Vagina (tissue), 2 donors: ENCODE measurements around the gene ARID3A. TPM values are rescaled to one million over a fixed set of nuclear protein-coding genes. Genes with fewer than 3 reads are reported as not detected.

Source experiments
- DNase-seq, 2 donors: peaks; one replicate each; pipeline ENCODE4 v3.0.0-alpha.2; 2017; ENCODE audit errors: extremely low spot score in 2 of 2
- H3K27ac ChIP-seq: fragments of 200-600 bp; sonication (generic); one replicate; pipeline ENCODE4 v1.5.1; 2019
- H3K27me3 ChIP-seq: fragments of 200-600 bp; sonication (generic); one replicate; pipeline ENCODE4 v1.5.1; 2019
- H3K36me3 ChIP-seq, 2 donors: fragments of 200-600 bp; sonication (generic); one replicate each; pipeline ENCODE4 v1.5.1; 2017 to 2019
- H3K4me1 ChIP-seq: fragments of 200-600 bp; sonication (generic); one replicate; pipeline ENCODE4 v1.5.1; 2019
- H3K4me3 ChIP-seq, 2 donors: fragments of 200-600 bp; sonication (generic); 1 replicate in 1 of 2; 2 replicates in 1 of 2; pipeline ENCODE4 v1.5.1; 2016 to 2019
- H3K9me3 ChIP-seq: fragments of 200-600 bp; sonication (generic); one replicate; pipeline ENCODE4 v1.5.1; 2019
- POLR2A ChIP-seq, 2 donors: fragments of 450-650 bp; IDR thresholded peaks; one replicate each; pipeline ENCODE4 v1.6.1; 2017; ENCODE audit warnings: antibody characterized with exemption in 2 of 2, mild to moderate bottlenecking in 2 of 2, moderate library complexity in 2 of 2
- POLR2AphosphoS5 ChIP-seq, 2 donors: sonication (generic); formaldehyde crosslinking; IDR thresholded peaks; one replicate each; pipeline ENCODE4 v1.9.0; 2017; ENCODE audit warnings: antibody characterized with exemption in 2 of 2, mild to moderate bottlenecking in 2 of 2, low read depth in 1 of 2; ENCODE audit not compliant: insufficient read depth in 1 of 2
- intact Hi-C: fragments of 100-400 bp; cut with DNase I; formaldehyde crosslinking; loops from one replicate; pipeline ENCODE4 v1.15.1; 2023
- total RNA-seq: library from RNA; depleted of rRNA; stranded (reverse); fragments of >200 nt; gene quantifications from one replicate; pipeline ENCODE4 v1.2.3, GENCODE V29; 2016
- TF ChIP-seq, protein P1 (sequence below), 3 experiments: fragments of 450-650 bp in 2 of 3; fragments of 200-600 bp in 1 of 3; sonication (generic) in 1 of 3; IDR thresholded peaks; one replicate each; pipeline ENCODE4 v1.5.1; 2017 to 2019; ENCODE audit warnings: antibody characterized with exemption in 3 of 3, mild to moderate bottlenecking in 2 of 3, moderate library complexity in 2 of 3

ARID3A gene
- total RNA-seq, 1 donor from 2014 or later = 10.3 TPM

DNA sequence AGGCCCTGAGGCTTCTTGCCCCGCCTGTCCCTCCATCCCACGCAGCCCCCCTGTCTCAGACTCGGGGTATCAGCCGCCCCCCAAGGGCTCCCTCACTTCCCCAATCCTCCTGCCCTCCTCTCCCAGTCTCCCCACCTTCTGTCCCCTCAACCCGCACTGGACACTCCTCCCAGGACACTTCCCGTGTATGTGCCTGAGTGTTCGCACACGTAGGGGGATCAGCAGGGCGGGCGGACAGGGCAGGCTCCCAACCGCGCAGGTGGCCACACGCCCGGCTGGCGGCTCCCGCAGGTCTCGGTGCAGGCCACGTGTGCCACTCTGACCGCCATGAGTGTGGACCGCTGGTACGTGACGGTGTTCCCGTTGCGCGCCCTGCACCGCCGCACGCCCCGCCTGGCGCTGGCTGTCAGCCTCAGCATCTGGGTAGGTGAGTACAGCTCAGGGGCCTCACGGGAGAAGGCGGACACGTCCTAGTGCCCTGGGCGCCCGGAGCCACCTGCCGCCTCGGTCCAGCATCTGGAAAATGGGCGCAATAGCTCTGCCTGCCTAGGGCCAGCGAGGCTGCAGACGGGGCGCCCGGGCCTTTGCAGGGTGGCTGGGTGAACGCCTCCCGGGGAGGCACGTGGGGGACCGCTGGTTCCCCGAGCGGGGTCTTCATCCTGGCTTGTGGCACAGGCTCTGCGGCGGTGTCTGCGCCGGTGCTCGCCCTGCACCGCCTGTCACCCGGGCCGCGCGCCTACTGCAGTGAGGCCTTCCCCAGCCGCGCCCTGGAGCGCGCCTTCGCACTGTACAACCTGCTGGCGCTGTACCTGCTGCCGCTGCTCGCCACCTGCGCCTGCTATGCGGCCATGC, 6.4 kb upstream of the ARID3A start:
- TF ChIP-seq POLR2AphosphoS5 (IDR thresholded peaks at IDR 0.05; ENCODE audit: insufficient read depth in 1 of 2, low read depth in 1 of 2) (no peak), POLR2A (IDR thresholded peaks at IDR 0.05) (no peak)
- TF ChIP-seq, protein P1, sequence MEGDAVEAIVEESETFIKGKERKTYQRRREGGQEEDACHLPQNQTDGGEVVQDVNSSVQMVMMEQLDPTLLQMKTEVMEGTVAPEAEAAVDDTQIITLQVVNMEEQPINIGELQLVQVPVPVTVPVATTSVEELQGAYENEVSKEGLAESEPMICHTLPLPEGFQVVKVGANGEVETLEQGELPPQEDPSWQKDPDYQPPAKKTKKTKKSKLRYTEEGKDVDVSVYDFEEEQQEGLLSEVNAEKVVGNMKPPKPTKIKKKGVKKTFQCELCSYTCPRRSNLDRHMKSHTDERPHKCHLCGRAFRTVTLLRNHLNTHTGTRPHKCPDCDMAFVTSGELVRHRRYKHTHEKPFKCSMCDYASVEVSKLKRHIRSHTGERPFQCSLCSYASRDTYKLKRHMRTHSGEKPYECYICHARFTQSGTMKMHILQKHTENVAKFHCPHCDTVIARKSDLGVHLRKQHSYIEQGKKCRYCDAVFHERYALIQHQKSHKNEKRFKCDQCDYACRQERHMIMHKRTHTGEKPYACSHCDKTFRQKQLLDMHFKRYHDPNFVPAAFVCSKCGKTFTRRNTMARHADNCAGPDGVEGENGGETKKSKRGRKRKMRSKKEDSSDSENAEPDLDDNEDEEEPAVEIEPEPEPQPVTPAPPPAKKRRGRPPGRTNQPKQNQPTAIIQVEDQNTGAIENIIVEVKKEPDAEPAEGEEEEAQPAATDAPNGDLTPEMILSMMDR (IDR thresholded peaks at IDR 0.05) = no peak
- Histone ChIP-seq H3K9me3 (no peaks in the 10 kb centered on the region), H3K27ac (no peak overlapping the region), H3K4me1 (peaks cover 37% of the 10 kb centered on the region), H3K4me3 (peak overlapping the region; percentile 21 to 35), H3K36me3 (no peaks in the 10 kb centered on the region), H3K27me3 (peaks cover 25% of the 10 kb centered on the region)
- intact Hi-C loops = loop anchor here (5.0 to 10.0 kb wide), 3 partner anchors 62 to 325 kb away; partner anchors contain the start of genes ATP5F1D, CFD and MIDN
- no peak for DNase-seq

- H3K27me3 ChIP-seq = peaks cover 25% of the 10 kb centered on the region
- intact Hi-C loops = loop anchor here (5.0 to 10.0 kb wide), 3 partner anchors 63 to 325 kb away; partner anchors contain the start of genes ATP5F1D, CFD and MIDN
- TF ChIP-seq, protein P1 (IDR thresholded peaks at IDR 0.05) = no peak
- TF ChIP-seq POLR2A (IDR thresholded peaks at IDR 0.05) (no peak), POLR2AphosphoS5 (IDR thresholded peaks at IDR 0.05; ENCODE audit: insufficient read depth in 1 of 2, low read depth in 1 of 2) (no peak)
- DNase-seq = no peak
- H3K4me3 ChIP-seq = peak overlapping the region; percentile 21 to 35
- H3K36me3 ChIP-seq = no peaks in the 10 kb centered on the region
- H3K4me1 ChIP-seq = peaks cover 43% of the 10 kb centered on the region
- no peak overlapping the region for H3K27ac ChIP-seq
- no peaks in the 10 kb centered on the region for H3K9me3 ChIP-seq
Measured at GRCh38 chr19:920051-920864, 5.6 kb upstream of the ARID3A start.

DNA sequence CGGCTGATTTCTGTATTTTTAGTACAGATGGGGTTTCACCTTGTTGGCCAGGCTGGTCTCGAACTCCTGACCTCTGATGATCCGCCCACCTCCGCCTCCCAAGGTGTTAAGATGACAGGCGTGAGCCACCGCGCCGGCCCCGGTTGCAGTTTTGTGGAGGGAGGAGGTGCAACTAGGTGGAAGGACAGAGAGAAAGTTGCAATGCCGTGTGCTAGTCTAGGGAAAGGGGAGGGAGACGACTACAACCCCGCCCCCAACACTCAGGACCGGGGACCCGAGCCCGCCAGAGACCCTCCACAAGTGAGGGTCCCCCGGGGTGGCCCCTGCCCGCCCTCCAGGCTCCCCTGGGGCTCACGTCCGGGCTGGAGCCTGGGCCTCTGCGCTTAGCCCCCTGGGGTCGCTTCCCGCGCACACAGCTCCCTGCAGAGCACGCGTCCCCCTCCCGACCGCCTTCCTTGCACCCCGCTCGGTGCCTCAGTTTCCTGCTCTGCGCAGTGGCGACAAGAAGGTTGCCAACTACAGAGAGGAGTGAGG, 1.2 kb upstream of the ARID3A start:
- DNase-seq = no peak
- Histone ChIP-seq H3K9me3 (no peaks in the 10 kb centered on the region), H3K4me3 (peak overlapping the region; percentile 72 to 87), H3K4me1 (peaks cover 35% of the 10 kb centered on the region), H3K36me3 (no peaks in the 10 kb centered on the region), H3K27me3 (peaks cover 4% of the 10 kb centered on the region), H3K27ac (peak overlapping the region; percentile 82)
- TF ChIP-seq, protein P1 (IDR thresholded peaks at IDR 0.05) = no peak
- no peak for TF ChIP-seq POLR2A (IDR thresholded peaks at IDR 0.05)
- no peak for TF ChIP-seq POLR2AphosphoS5 (IDR thresholded peaks at IDR 0.05; ENCODE audit: insufficient read depth in 1 of 2, low read depth in 1 of 2)
- intact Hi-C loops = loop anchor here (5.0 to 10.0 kb wide), 3 partner anchors 67 to 320 kb away; partner anchors contain the start of genes ATP5F1D, CFD and MIDN

- Histone ChIP-seq H3K4me1 (peaks cover 30% of the 10 kb centered on the region), H3K4me3 (peak overlapping the region; percentile 72 to 87)
- intact Hi-C loops = loop anchor here (10.0 kb wide), 1 partner anchor 320 kb away; the partner anchor contains the start of genes ATP5F1D and MIDN
Measured at GRCh38 chr19:925087-925525, 729 bp upstream of the ARID3A start.

More at GRCh38 chr19:925087-925525, 729 bp upstream of the ARID3A start:
- no peak for TF ChIP-seq POLR2AphosphoS5 (IDR thresholded peaks at IDR 0.05; ENCODE audit: insufficient read depth in 1 of 2, low read depth in 1 of 2)
- TF ChIP-seq, protein P1 (IDR thresholded peaks at IDR 0.05) = no peak
- no peak for TF ChIP-seq POLR2A (IDR thresholded peaks at IDR 0.05)
- Histone ChIP-seq H3K36me3 (no peaks in the 10 kb centered on the region), H3K27me3 (peaks cover 2% of the 10 kb centered on the region), H3K9me3 (no peaks in the 10 kb centered on the region), H3K27ac (peak overlapping the region; percentile 82)
- DNase-seq = no peak
